ENCODE data around the gene SNX20.

- TF ChIP-seq CTCF (IDR thresholded peaks at IDR 0.05) (no peak), POLR2A (IDR thresholded peaks at IDR 0.05) (no peak)
Measured at GRCh38 chr16:50643192-50643591, 37.9 kb downstream of the SNX20 start.
